Esophagus squamous epithelium (tissue), 4 donors: Measurements from ENCODE around the gene TRIP13.

Experiments
- POLR2A ChIP-seq, 4 donors: fragments of 450-650 bp; IDR thresholded peaks; one replicate each; pipeline ENCODE4 v1.6.1; 2017; ENCODE audit warnings: antibody characterized with exemption in 4 of 4, mild to moderate bottlenecking in 4 of 4, moderate library complexity in 3 of 4
- TF ChIP-seq, protein P1 (sequence below), 6 experiments: fragments of 450-650 bp in 4 of 6; fragments of 200-600 bp in 2 of 6; sonication (generic) in 2 of 6; IDR thresholded peaks; one replicate each; pipeline ENCODE4 v1.5.1; 2016 to 2019; ENCODE audit warnings: antibody characterized with exemption in 6 of 6, mild to moderate bottlenecking in 4 of 6, moderate library complexity in 4 of 6

DNA sequence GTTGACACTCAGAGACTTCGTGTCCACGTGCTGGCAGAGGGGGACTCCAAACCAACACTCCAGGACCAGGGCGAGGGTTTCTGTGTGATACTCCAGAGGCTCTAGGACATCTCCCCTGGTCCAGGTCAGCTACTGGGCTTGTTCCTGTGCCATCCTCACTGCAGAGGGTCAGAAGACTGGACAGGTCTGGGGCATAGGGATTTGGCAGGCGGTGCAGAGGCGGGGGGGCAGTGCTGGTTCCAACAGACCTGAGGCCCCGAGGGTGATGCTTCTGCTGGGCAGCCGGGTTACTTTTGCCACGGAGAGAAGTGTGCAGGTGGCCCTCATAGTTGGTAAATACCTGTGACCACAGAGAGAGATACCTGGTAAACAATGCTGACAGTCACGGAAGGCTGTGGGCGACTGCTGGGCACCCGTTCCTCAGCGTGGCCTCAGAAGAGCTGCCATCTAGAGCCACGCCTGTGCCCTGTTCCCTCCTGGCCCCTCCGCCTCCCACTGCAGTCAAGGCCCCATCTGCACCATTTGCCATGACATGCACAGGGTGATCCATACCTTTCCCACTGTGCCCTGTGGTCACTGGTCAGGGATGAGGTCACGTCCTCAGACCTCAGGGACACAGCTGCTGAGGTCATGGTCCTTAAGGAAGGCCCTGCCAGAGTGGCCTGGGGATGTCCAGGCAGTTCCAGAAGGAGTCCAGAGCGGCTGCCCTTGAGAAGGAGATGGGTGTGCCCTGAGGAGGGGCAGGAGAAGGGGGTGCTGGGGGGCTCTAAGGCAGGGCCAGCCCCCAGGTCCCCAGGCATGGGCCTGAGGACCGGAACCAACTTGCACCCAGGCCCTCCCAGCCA is 30.0 kb downstream of the TRIP13 start:
- TF ChIP-seq, protein P1, sequence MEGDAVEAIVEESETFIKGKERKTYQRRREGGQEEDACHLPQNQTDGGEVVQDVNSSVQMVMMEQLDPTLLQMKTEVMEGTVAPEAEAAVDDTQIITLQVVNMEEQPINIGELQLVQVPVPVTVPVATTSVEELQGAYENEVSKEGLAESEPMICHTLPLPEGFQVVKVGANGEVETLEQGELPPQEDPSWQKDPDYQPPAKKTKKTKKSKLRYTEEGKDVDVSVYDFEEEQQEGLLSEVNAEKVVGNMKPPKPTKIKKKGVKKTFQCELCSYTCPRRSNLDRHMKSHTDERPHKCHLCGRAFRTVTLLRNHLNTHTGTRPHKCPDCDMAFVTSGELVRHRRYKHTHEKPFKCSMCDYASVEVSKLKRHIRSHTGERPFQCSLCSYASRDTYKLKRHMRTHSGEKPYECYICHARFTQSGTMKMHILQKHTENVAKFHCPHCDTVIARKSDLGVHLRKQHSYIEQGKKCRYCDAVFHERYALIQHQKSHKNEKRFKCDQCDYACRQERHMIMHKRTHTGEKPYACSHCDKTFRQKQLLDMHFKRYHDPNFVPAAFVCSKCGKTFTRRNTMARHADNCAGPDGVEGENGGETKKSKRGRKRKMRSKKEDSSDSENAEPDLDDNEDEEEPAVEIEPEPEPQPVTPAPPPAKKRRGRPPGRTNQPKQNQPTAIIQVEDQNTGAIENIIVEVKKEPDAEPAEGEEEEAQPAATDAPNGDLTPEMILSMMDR (IDR thresholded peaks at IDR 0.05): no peak
- TF ChIP-seq POLR2A (IDR thresholded peaks at IDR 0.05): no peak
